ENCODE data around the gene EP400. TPM values are rescaled to one million over a fixed set of nuclear protein-coding genes. Genes with fewer than 3 reads are reported as not detected.

The EP400 gene
- total and polyA plus RNA-seq, 2 of the 13 experiments (the other 11 are each of a cell fraction or from before 2014, with no cell fraction given), result 4.9 to 5.0 TPM

DNA sequence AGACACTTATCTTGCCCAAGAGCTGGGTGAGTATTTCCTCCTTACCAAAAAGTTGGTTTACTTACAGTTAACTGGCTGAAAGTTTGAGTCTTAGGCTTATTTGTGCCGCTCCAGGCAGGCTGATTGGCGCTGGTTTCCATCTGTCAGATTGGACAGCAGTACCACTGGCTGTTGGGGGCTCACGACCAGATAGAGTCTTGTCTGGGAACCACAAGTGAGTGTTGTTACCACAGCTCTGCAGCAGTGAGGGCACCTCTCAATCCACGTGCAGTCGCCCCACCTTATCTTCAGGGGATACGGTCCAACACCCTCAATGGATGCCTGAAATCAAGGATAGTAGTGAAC lies 135.5 kb downstream of the EP400 start (continued):
- TF ChIP-seq BRD4 (CRISPR knock-in tag; IDR thresholded peaks at IDR 0.05), result no peak
- TF ChIP-seq POLR2G (IDR thresholded peaks at IDR 0.05; ENCODE audit: low read depth, low read length), result no peak
- TF ChIP-seq, protein P1, sequence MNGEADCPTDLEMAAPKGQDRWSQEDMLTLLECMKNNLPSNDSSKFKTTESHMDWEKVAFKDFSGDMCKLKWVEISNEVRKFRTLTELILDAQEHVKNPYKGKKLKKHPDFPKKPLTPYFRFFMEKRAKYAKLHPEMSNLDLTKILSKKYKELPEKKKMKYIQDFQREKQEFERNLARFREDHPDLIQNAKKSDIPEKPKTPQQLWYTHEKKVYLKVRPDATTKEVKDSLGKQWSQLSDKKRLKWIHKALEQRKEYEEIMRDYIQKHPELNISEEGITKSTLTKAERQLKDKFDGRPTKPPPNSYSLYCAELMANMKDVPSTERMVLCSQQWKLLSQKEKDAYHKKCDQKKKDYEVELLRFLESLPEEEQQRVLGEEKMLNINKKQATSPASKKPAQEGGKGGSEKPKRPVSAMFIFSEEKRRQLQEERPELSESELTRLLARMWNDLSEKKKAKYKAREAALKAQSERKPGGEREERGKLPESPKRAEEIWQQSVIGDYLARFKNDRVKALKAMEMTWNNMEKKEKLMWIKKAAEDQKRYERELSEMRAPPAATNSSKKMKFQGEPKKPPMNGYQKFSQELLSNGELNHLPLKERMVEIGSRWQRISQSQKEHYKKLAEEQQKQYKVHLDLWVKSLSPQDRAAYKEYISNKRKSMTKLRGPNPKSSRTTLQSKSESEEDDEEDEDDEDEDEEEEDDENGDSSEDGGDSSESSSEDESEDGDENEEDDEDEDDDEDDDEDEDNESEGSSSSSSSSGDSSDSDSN (CRISPR knock-in tag; IDR thresholded peaks at IDR 0.05), result no peak
- no peak for TF ChIP-seq MED13 (CRISPR knock-in tag; IDR thresholded peaks at IDR 0.05)
- TF ChIP-seq TBL1XR1 (IDR thresholded peaks at IDR 0.05; ENCODE audit: borderline replicate concordance, low read length, partially characterized antibody), result no peak
- TF ChIP-seq, protein P2, sequence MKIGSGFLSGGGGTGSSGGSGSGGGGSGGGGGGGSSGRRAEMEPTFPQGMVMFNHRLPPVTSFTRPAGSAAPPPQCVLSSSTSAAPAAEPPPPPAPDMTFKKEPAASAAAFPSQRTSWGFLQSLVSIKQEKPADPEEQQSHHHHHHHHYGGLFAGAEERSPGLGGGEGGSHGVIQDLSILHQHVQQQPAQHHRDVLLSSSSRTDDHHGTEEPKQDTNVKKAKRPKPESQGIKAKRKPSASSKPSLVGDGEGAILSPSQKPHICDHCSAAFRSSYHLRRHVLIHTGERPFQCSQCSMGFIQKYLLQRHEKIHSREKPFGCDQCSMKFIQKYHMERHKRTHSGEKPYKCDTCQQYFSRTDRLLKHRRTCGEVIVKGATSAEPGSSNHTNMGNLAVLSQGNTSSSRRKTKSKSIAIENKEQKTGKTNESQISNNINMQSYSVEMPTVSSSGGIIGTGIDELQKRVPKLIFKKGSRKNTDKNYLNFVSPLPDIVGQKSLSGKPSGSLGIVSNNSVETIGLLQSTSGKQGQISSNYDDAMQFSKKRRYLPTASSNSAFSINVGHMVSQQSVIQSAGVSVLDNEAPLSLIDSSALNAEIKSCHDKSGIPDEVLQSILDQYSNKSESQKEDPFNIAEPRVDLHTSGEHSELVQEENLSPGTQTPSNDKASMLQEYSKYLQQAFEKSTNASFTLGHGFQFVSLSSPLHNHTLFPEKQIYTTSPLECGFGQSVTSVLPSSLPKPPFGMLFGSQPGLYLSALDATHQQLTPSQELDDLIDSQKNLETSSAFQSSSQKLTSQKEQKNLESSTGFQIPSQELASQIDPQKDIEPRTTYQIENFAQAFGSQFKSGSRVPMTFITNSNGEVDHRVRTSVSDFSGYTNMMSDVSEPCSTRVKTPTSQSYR (CRISPR knock-in tag; IDR thresholded peaks at IDR 0.05; ENCODE audit: borderline replicate concordance), result no peak

DNA sequence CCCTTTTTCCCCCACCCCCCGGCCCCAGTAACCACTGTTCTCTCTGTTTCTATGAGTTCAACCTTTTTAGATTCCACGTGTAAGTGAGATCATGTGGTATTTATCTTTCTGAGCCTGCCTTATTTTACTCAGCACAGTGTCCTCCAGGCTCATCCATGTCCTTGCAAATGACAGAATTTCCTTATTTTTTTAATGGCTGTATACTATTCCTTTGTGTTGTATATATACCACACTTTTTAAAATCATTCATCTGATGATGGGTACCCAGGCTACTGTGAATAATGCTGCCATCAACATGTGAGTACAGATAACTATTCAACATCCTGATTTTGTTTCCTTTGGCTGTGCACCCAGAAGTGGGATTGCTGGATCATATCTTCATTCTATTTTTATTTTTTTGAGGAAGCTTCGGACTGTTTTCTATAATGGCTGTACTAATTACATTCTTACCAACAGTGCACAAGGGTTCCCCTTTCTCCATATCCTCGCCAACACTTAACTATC lies 139.7 kb downstream of the EP400 start:
- H3K9ac ChIP-seq (ENCODE audit: insufficient read depth, low read depth, low read length), result no peak overlapping the region
- peaks cover 2 to 19% of the 10 kb centered on the region in 2 experiments for H3K36me3 ChIP-seq (replicated peaks in 1 of 2; ENCODE audit: control insufficient read depth in 1 of 2, insufficient read depth in 2 of 2, low read length in 2 of 2)
- peaks cover 18% of the 10 kb centered on the region for H4K20me1 ChIP-seq (ENCODE audit: insufficient read depth, low read length)
- DNase-seq (ENCODE audit: low spot score), result no peak
- H2AFZ ChIP-seq (ENCODE audit: low read length), result no peak overlapping the region
- intact Hi-C loops (cut with micrococcal nuclease; ENCODE audit: unreplicated experiment) (no loop called here), in situ Hi-C loops (cut with HindIII; ENCODE audit: extremely low pct_ligation_motif_present, low pct_unique_long_range_greater_than_20kb) (no loop called here)
- no peak overlapping the region for H3K27ac ChIP-seq (ENCODE audit: extremely low read length, insufficient read depth, low read length)
- no TSS peak for BruUV-seq (replicated peaks)
- POLR2A ChIA-PET, result no interaction called here
- H3K9me3 ChIP-seq (ENCODE audit: low read length), result no peaks in the 10 kb centered on the region
- peaks cover 19% of the 10 kb centered on the region for H3K4me1 ChIP-seq (ENCODE audit: insufficient read depth, low read length)
- CTCF ChIA-PET (ENCODE audit: low intra/inter-chr PET ratio, low total read pairs), result no interaction called here
- H3K27me3 ChIP-seq (ENCODE audit: control insufficient read depth in 1 of 2, insufficient read depth in 2 of 2, low read length in 2 of 2), result no peaks in the 10 kb centered on the region
- 95% methylated on average over 4 of the region's 4 CpGs for WGBS (ENCODE audit: low lambda C conversion rate)
- no peak overlapping the region for H3K4me3 ChIP-seq (replicated peaks in 1 of 3; ENCODE audit: insufficient read depth in 1 of 3, low read depth in 2 of 3, low read length in 3 of 3)
- no peak overlapping the region for H3K4me2 ChIP-seq (ENCODE audit: low read depth, low read length)
- no peak for ATAC-seq
- no peak for FAIRE-seq
- peaks cover 23% of the 10 kb centered on the region for H3K79me2 ChIP-seq (ENCODE audit: insufficient read depth, low read length)
- TF ChIP-seq ZNF234 (CRISPR knock-in tag; conservative IDR thresholded peaks at IDR 0.05) (no peak), ZNF496 (CRISPR knock-in tag; IDR thresholded peaks at IDR 0.05; ENCODE audit: insufficient replicate concordance) (no peak), RXRB (CRISPR knock-in tag; IDR thresholded peaks at IDR 0.05; ENCODE audit: borderline replicate concordance) (no peak), SP1 (IDR thresholded peaks at IDR 0.05) (no peak), SP1 (CRISPR knock-in tag; IDR thresholded peaks at IDR 0.05) (no peak), RFX3 (CRISPR knock-in tag; IDR thresholded peaks at IDR 0.05) (no peak), XRCC5 (optimal IDR thresholded peaks at IDR 0.05; ENCODE audit: low read length) (no peak), ARHGAP35 (CRISPR knock-in tag; IDR thresholded peaks at IDR 0.05; ENCODE audit: borderline replicate concordance) (no peak), ATRX (CRISPR knock-in tag; IDR thresholded peaks at IDR 0.05; ENCODE audit: borderline replicate concordance) (no peak), ZNF530 (CRISPR knock-in tag; IDR thresholded peaks at IDR 0.05; ENCODE audit: low read depth) (no peak), FOXA1 (IDR thresholded peaks at IDR 0.05) (no peak), FOXA1 (CRISPR knock-in tag; IDR thresholded peaks at IDR 0.05) (no peak)
- TF ChIP-seq, protein P3, sequence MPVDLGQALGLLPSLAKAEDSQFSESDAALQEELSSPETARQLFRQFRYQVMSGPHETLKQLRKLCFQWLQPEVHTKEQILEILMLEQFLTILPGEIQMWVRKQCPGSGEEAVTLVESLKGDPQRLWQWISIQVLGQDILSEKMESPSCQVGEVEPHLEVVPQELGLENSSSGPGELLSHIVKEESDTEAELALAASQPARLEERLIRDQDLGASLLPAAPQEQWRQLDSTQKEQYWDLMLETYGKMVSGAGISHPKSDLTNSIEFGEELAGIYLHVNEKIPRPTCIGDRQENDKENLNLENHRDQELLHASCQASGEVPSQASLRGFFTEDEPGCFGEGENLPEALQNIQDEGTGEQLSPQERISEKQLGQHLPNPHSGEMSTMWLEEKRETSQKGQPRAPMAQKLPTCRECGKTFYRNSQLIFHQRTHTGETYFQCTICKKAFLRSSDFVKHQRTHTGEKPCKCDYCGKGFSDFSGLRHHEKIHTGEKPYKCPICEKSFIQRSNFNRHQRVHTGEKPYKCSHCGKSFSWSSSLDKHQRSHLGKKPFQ (CRISPR knock-in tag; IDR thresholded peaks at IDR 0.05; ENCODE audit: insufficient replicate concordance), result no peak
